GM21786 (cell line): ENCODE data around the gene PAQR9.

Experiments
- ATAC-seq: cut with Tn5 transposase; IDR thresholded peaks from one replicate; pipeline ENCODE4 v1.9.1; 2021; ENCODE audit not compliant: unreplicated experiment

PAQR9 gene

GRCh38 chr3:142923694-142924093 is 39.8 kb downstream of the PAQR9 start:
- no peak for ATAC-seq

- no peak for ATAC-seq
These were observed 46.9 kb downstream of the PAQR9 start for GRCh38 chr3:142916605-142917004.

GRCh38 chr3:142915636-142916035 is 47.8 kb downstream of the PAQR9 start:
- ATAC-seq, result no peak

GRCh38 chr3:142914286-142914811 is 49.1 kb downstream of the PAQR9 start:
- ATAC-seq, result no peak

GRCh38 chr3:142913432-142913831 is 50.0 kb downstream of the PAQR9 start:
- ATAC-seq, result no peak

GRCh38 chr3:142912402-142913172 is 50.9 kb downstream of the PAQR9 start:
- ATAC-seq, result no peak
